Pancreas (tissue), 10 donors: ENCODE results near the gene UNK. TPM values are rescaled to one million over a fixed set of nuclear protein-coding genes. Genes with fewer than 3 reads are reported as not detected.

Source experiments
- ATAC-seq, 4 donors: fragments of 200-7000 bp; cut with Tn5 transposase; one replicate each; pipeline versions ENCODE4 v1.8.0 to v1.9.1; 2020; ENCODE audit warnings: mild to moderate bottlenecking in 4 of 4, moderate library complexity in 4 of 4
- DNase-seq, 6 donors: peaks; one replicate each; pipeline ENCODE4 v3.0.0-alpha.2; 2020
- FAIRE-seq: peaks from 2 replicates; lab custom pipeline; 2012; peaks lifted over from hg19 to GRCh38; lab: Jason Lieb, UNC
- H3K27ac ChIP-seq, 4 donors: fragments of 200-600 bp; sonication (generic); 1 replicate in 3 of 4; 2 replicates in 1 of 4; pipeline versions ENCODE4 v1.5.0 to v1.8.0; 2020
- H3K27me3 ChIP-seq, 4 donors: fragments of 200-600 bp; one replicate each; pipeline ENCODE4 v1.8.0; 2021
- H3K36me3 ChIP-seq, 3 donors: fragments of 200-600 bp; sonication (generic) in 1 of 3; one replicate each; pipeline versions ENCODE4 v1.5.0 to v1.8.0; 2020 to 2021
- H3K4me1 ChIP-seq, 3 donors: fragments of 200-600 bp; one replicate each; pipeline ENCODE4 v1.8.0; 2021
- H3K4me3 ChIP-seq, 4 donors: fragments of 200-600 bp; sonication (generic) in 2 of 4; one replicate each; pipeline versions ENCODE4 v1.5.0 to v1.8.0; 2020 to 2021
- H3K9me3 ChIP-seq, 4 donors: fragments of 200-600 bp; one replicate each; pipeline ENCODE4 v1.8.0; 2021
- WGBS, 2 donors: extraction: QIAGEN DNeasy Blood & Tissue Kit; methylation state at CpG; one replicate each; pipeline ENCODE4 v1.1.7; 2013; 5-methylcytosine and 5-hydroxymethylcytosine counted together
- intact Hi-C, 3 donors: fragments of 100-400 bp; cut with DNase I; formaldehyde crosslinking; loops; one replicate each; pipeline versions ENCODE4 v1.11.1 to v1.14.2; 2022
- microRNA-seq, 2 donors: library from miRNA; unstranded; fragments of <30 nt; microRNA quantifications; one replicate each; pipeline versions ENCODE4 to v1.1.0, GENCODE V29; 2019 to 2020
- polyA plus RNA-seq, 2 donors: library from polyadenylated mRNA; stranded (reverse); fragments of 200-250 nt; gene quantifications; one replicate each; pipeline ENCODE4 v1.2.3, GENCODE V29; 2013
- total RNA-seq, 6 donors: library from RNA; stranded (reverse); fragmentation: NEBNext Ultra II Directional in 4 of 6; extraction: Animal tissue kit (Norgen Biotek cat#: 25700) in 4 of 6; gene quantifications; one replicate each; pipeline versions ENCODE4 v1.2.1 to v1.2.4, GENCODE V29; 2021 to 2023
- TF ChIP-seq, protein P1 (sequence below), 4 donors: fragments of 200-600 bp; sonication (generic) in 3 of 4; IDR thresholded peaks; one replicate each; pipeline versions ENCODE4 v1.5.0 to v1.8.0; 2021; ENCODE audit warnings: antibody characterized with exemption in 4 of 4
- donor health status: healthy with polysubstance abuse.
- donor health status: DM: no; HTN: no; CAD: no; lungs with moderate emphysema.
- donor health status: DM: no; HTN: no; CAD: no.
- donor health status: control.
- donor health status: control.
- donor health status: Bipolar disorder and iron deficiency.
- donor health status: DM: yes; HTN: yes; CAD: no.
- donor health status: DM: no; HTN: no; CAD: no.
- donor health status: DM: no; HTN: no; CAD: no.
- donor health status: DM: yes; HTN: yes; CAD: no.

The UNK gene
- total and polyA plus RNA-seq, 8 donors: 12.8 to 28.9 (median 15.3) TPM

DNA sequence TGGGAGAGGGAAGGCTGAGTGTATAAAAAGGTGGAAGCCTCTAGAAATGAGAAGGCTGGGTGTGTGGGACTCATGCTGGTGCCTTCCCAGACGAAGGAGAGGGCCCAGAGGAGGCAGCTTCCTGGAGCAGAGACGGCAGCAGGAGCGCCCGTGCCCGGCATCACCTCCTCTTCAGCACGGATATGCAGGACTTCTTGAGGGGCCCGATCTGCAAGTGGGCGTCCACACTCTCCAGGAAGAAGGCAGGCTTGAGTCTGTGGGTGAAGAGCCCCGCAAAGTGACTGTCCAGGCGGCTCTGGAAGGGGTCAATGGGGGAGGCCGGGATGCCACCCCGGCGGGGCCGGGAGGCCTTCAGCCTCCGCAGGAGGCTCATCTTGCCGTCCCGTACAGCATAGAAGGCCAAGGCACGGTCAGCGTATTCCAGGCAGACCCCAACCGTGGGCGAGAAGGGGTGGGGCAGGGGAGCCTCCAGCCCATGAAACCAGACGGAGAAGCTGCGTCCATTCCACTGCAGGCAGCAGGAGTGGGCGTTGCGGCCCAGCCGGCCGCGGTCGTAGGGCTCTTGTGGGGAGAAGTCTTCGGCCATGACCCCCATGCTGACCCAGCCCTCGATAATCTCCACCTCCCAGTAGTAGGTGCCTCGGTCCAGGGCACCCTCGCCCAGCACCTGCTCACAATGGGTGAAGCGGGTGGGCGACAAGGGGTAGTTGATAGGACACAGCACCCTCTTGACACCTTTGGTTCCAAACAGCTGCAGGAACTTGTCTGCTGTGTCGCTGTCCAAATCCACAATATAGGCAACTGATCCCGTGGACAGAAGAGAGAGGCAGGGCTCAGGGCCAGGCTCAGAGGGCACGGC lies 89.9 kb downstream of the UNK start:
- TF ChIP-seq, protein P1, sequence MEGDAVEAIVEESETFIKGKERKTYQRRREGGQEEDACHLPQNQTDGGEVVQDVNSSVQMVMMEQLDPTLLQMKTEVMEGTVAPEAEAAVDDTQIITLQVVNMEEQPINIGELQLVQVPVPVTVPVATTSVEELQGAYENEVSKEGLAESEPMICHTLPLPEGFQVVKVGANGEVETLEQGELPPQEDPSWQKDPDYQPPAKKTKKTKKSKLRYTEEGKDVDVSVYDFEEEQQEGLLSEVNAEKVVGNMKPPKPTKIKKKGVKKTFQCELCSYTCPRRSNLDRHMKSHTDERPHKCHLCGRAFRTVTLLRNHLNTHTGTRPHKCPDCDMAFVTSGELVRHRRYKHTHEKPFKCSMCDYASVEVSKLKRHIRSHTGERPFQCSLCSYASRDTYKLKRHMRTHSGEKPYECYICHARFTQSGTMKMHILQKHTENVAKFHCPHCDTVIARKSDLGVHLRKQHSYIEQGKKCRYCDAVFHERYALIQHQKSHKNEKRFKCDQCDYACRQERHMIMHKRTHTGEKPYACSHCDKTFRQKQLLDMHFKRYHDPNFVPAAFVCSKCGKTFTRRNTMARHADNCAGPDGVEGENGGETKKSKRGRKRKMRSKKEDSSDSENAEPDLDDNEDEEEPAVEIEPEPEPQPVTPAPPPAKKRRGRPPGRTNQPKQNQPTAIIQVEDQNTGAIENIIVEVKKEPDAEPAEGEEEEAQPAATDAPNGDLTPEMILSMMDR (IDR thresholded peaks at IDR 0.05): no peak
- whole genome bisulfite sequencing, 2 donors: 90 to 92% methylated on average over 37 to 38 of the region's 38 CpGs
- intact Hi-C loops: no loop called here
- Histone ChIP-seq H3K36me3 (no peaks in the 10 kb centered on the region), H3K27me3 (no peaks in the 10 kb centered on the region), H3K4me3 (no peak overlapping the region), H3K27ac (peak overlapping the region in 2 of 4 donors; percentile 89 to 98), H3K9me3 (no peaks in the 10 kb centered on the region), H3K4me1 (peaks cover 6 to 29% (median 27%) of the 10 kb centered on the region in 3 donors)
- DNase-seq: no peak
- no peak for ATAC-seq
- FAIRE-seq: no peak

Small RNA genes within 50 kb of the gene (microRNA-seq; reads per million reads assigned to microRNA genes)
- 0.39 to 0.59 reads per million in 2 donors for gene MIR4738

Other genes starting within 250 kb of the UNK start
- 10 to 100 TPM; 25.9 to 82.0 (median 38.6) TPM for gene MYO15B, start 197.0 kb upstream of the UNK start, total RNA-seq
- gene MYO15B, start 197.0 kb upstream of the UNK start, polyA plus RNA-seq: 100 to 1,000 TPM; 307 to 325 TPM
- 1 to 10 TPM in 1 of 6 donors, under 1 TPM in 5; 0.55 to 1.2 (median 0.82) TPM for gene SMIM5, start 151.4 kb upstream of the UNK start, total RNA-seq
- 10 to 100 TPM in 1 of 2 donors, 1 to 10 TPM in 1; 6.3 to 15.3 TPM for gene SMIM5, start 151.4 kb upstream of the UNK start, polyA plus RNA-seq
- gene RECQL5, start 117.7 kb upstream of the UNK start, total RNA-seq: 10 to 100 TPM in 4 of 6 donors, 1 to 10 TPM in 2; 8.7 to 29.4 (median 12.8) TPM
- gene RECQL5, start 117.7 kb upstream of the UNK start, polyA plus RNA-seq: 10 to 100 TPM; 54.3 to 65.2 TPM
- gene SAP30BP, start 117.5 kb upstream of the UNK start, total RNA-seq: 10 to 100 TPM; 22.4 to 45.3 (median 37.0) TPM
- gene SAP30BP, start 117.5 kb upstream of the UNK start, polyA plus RNA-seq: 100 to 1,000 TPM in 1 of 2 donors, 10 to 100 TPM in 1; 81.8 to 106 TPM
- 10 to 100 TPM; 16.4 to 50.5 (median 20.3) TPM for gene ITGB4, start 63.3 kb upstream of the UNK start, total RNA-seq
- gene ITGB4, start 63.3 kb upstream of the UNK start, polyA plus RNA-seq: 10 to 100 TPM; 23.0 to 25.2 TPM
- gene GALK1, start 19.6 kb upstream of the UNK start, total RNA-seq: 10 to 100 TPM; 18.0 to 23.2 (median 19.6) TPM
- 10 to 100 TPM; 25.5 to 29.8 TPM for gene GALK1, start 19.6 kb upstream of the UNK start, polyA plus RNA-seq
- 10 to 100 TPM in 3 of 6 donors, 1 to 10 TPM in 3; 4.7 to 23.6 (median 10.0) TPM for gene UNC13D, start 59.6 kb downstream of the UNK start, total RNA-seq
- 10 to 100 TPM; 17.9 to 29.0 TPM for gene UNC13D, start 59.6 kb downstream of the UNK start, polyA plus RNA-seq
- gene WBP2, start 70.5 kb downstream of the UNK start, total RNA-seq: 10 to 100 TPM; 56.0 to 83.5 (median 62.9) TPM
- gene WBP2, start 70.5 kb downstream of the UNK start, polyA plus RNA-seq: 100 to 1,000 TPM in 1 of 2 donors, 10 to 100 TPM in 1; 95.0 to 106 TPM
- gene TRIM47, start 93.8 kb downstream of the UNK start, total RNA-seq: 10 to 100 TPM in 4 of 6 donors, 1 to 10 TPM in 2; 4.2 to 58.2 (median 17.6) TPM
- 10 to 100 TPM; 34.1 to 35.9 TPM for gene TRIM47, start 93.8 kb downstream of the UNK start, polyA plus RNA-seq
- gene TRIM65, start 112.1 kb downstream of the UNK start, total RNA-seq: 10 to 100 TPM in 3 of 6 donors, 1 to 10 TPM in 3; 8.2 to 13.1 (median 10.3) TPM
- gene TRIM65, start 112.1 kb downstream of the UNK start, polyA plus RNA-seq: 10 to 100 TPM in 1 of 2 donors, 1 to 10 TPM in 1; 9.8 to 12.5 TPM
- gene MRPL38, start 120.1 kb downstream of the UNK start, total RNA-seq: 10 to 100 TPM; 40.6 to 59.9 (median 45.9) TPM
- gene MRPL38, start 120.1 kb downstream of the UNK start, polyA plus RNA-seq: 10 to 100 TPM; 95.3 to 95.8 TPM
- 10 to 100 TPM in 1 of 6 donors, 1 to 10 TPM in 5; 2.4 to 10.1 (median 3.9) TPM for gene FBF1, start 156.2 kb downstream of the UNK start, total RNA-seq
- gene FBF1, start 156.2 kb downstream of the UNK start, polyA plus RNA-seq: 10 to 100 TPM in 1 of 2 donors, 1 to 10 TPM in 1; 7.7 to 24.8 TPM
- 10 to 100 TPM; 50.4 to 74.2 (median 59.4) TPM for gene ACOX1, start 194.4 kb downstream of the UNK start, total RNA-seq
- 10 to 100 TPM; 16.3 to 25.4 TPM for gene ACOX1, start 194.4 kb downstream of the UNK start, polyA plus RNA-seq
- gene TEN1, start 194.4 kb downstream of the UNK start, total RNA-seq: 10 to 100 TPM in 5 of 6 donors, 1 to 10 TPM in 1; 6.9 to 12.9 (median 12.3) TPM
- gene TEN1, start 194.4 kb downstream of the UNK start, polyA plus RNA-seq: 10 to 100 TPM; 19.7 to 35.0 TPM
- gene CDK3, start 216.0 kb downstream of the UNK start, total RNA-seq: 1 to 10 TPM; 1.9 to 6.3 (median 3.0) TPM
- gene CDK3, start 216.0 kb downstream of the UNK start, polyA plus RNA-seq: 10 to 100 TPM; 32.2 to 34.7 TPM
- 1 to 10 TPM; 1.3 to 3.5 (median 2.9) TPM for gene EVPL, start 242.5 kb downstream of the UNK start, total RNA-seq
- 10 to 100 TPM in 1 of 2 donors, 1 to 10 TPM in 1; 6.5 to 14.6 TPM for gene EVPL, start 242.5 kb downstream of the UNK start, polyA plus RNA-seq